ENCODE data around the gene ARID4B. TPM values are rescaled to one million over a fixed set of nuclear protein-coding genes. Genes with fewer than 3 reads are reported as not detected.
"Not testable (repeated sequence)": the region's sequence is repeated elsewhere in the genome, so short reads cannot be mapped to it uniquely, and the experiment has no call there.

The ARID4B gene
- polyA plus RNA-seq, 4 donors: 10.3 to 26.6 (median 12.6) TPM

DNA sequence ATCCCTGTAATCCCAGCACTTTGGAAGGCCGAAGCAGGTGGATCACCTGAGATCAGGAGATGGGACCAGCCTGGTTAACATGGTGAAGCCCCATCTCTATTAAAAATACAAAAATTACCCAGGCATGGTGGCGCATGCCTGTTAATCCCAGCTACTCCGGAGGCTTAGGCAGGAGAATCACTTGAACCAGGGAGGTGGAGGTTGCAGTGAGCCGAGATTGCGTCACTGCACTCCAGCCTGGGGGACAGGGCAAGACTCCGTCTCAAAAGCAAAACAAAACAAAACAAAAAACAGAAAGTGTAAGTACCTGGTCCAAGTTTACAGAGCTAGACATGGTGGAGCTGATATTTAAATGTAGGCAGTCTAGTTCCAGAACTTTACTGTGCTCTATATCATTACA is 69.9 kb downstream of the ARID4B start:
- DNase-seq; H3K27me3 ChIP-seq (ENCODE audit: control insufficient read depth in 3 of 3, insufficient read depth in 3 of 3, low read length in 3 of 3); H3K9me3 ChIP-seq (ENCODE audit: control insufficient read depth in 2 of 2, insufficient read depth in 1 of 2, low read depth in 1 of 2, low read length in 1 of 2); H3K4me3 ChIP-seq (ENCODE audit: low read depth in 1 of 3, low read length in 3 of 3); FAIRE-seq; H3K4me1 ChIP-seq (ENCODE audit: control insufficient read depth in 3 of 3, insufficient read depth in 2 of 3, low read depth in 1 of 3, low read length in 2 of 3); H3K27ac ChIP-seq (ENCODE audit: low read depth in 1 of 3, low read length in 2 of 3): not testable (repeated sequence)
- WGBS, 3 donors: 89 to 93% (median 90%) methylated on average over 6 of the region's 6 CpGs
- peaks cover 2 to 11% (median 4%) of the 10 kb centered on the region in 3 donors for H3K36me3 ChIP-seq (ENCODE audit: control insufficient read depth in 3 of 3, insufficient read depth in 2 of 3, low read depth in 1 of 3, low read length in 3 of 3)

DNA sequence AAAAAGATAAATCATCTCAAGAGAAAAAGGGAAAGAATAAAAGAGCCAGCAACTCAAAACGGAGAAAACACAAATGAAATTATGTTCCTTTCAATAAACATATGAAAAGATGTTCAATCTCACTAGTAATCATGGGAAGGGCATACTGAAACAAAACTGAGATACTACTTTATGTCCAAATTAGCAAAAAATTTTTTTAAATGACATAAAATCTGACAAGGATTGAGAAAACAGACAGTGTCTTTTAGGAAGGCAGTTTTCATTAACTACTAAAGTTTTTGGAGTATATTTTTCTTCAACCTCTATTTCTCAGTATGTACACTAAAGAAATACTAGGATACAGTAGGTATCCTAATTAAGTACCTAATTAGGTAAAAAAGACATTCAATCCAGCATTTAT is 73.3 kb downstream of the ARID4B start:
- Histone ChIP-seq H3K36me3 (ENCODE audit: control insufficient read depth in 3 of 3, insufficient read depth in 2 of 3, low read depth in 1 of 3, low read length in 3 of 3) (peaks cover 2 to 11% (median 4%) of the 10 kb centered on the region in 3 donors), H3K9me3 (ENCODE audit: control insufficient read depth in 2 of 2, insufficient read depth in 1 of 2, low read depth in 1 of 2, low read length in 1 of 2) (no peaks in the 10 kb centered on the region), H3K4me1 (ENCODE audit: control insufficient read depth in 3 of 3, insufficient read depth in 2 of 3, low read depth in 1 of 3, low read length in 2 of 3) (peaks cover 0 to 4% (median 3%) of the 10 kb centered on the region in 3 donors), H3K27me3 (ENCODE audit: control insufficient read depth in 3 of 3, insufficient read depth in 3 of 3, low read length in 3 of 3) (no peaks in the 10 kb centered on the region), H3K27ac (ENCODE audit: low read depth in 1 of 3, low read length in 2 of 3) (no peak overlapping the region), H3K4me3 (ENCODE audit: low read depth in 1 of 3, low read length in 3 of 3) (no peak overlapping the region)
- FAIRE-seq (peak; percentile 19), DNase-seq (no peak)
- 75 to 79% (median 79%) methylated on average over 1 of the region's 1 CpG for WGBS, 3 donors

DNA sequence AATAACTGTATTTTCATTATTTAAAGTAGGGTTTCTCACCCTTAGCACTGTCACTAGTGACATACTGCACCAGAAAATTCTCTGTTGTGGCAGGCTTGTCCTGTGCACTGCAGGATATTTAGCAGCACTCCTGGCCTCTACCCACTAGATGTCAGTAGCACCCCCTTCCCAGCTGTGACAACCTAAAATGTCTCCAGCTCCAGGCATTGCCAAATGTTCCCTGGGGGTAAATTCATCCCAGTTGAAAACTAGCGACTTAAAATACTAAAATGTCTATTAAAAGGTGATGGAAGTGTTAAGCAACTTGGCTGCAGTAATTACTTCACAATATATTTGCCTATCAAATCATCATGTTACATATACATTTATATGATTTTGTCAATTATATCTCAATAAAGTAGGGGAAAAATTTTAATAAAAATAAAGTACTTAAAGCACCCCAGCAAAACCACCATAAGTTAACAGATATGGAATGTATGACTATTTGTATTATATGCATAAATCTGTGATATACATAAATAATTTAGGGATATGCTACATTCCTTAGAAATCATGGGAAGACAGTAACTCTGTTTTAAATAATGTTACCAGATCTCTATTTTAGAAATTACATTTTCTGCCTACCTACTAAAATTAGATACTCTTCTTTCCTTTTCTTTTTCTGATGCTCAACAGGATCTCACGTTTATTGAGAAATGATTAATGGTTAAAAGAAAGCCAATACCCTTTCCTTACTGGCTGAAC is 74.6 kb downstream of the ARID4B start:
- H3K9me3 ChIP-seq (ENCODE audit: control insufficient read depth in 2 of 2, insufficient read depth in 1 of 2, low read depth in 1 of 2, low read length in 1 of 2): no peaks in the 10 kb centered on the region
- peaks cover 0 to 14% (median 2%) of the 10 kb centered on the region in 3 donors for H3K36me3 ChIP-seq (ENCODE audit: control insufficient read depth in 3 of 3, insufficient read depth in 2 of 3, low read depth in 1 of 3, low read length in 3 of 3)
- FAIRE-seq (peak; percentile 19), DNase-seq (peak; percentile 61 to 67)
- no peak overlapping the region for H3K4me3 ChIP-seq (ENCODE audit: low read depth in 1 of 3, low read length in 3 of 3)
- H3K4me1 ChIP-seq (ENCODE audit: control insufficient read depth in 3 of 3, insufficient read depth in 2 of 3, low read depth in 1 of 3, low read length in 2 of 3): peaks cover 0 to 3% (median 0%) of the 10 kb centered on the region in 3 donors
- WGBS, 3 donors: 37 to 41% (median 40%) methylated on average over 2 of the region's 2 CpGs
- H3K27me3 ChIP-seq (ENCODE audit: control insufficient read depth in 3 of 3, insufficient read depth in 3 of 3, low read length in 3 of 3): no peaks in the 10 kb centered on the region
- H3K27ac ChIP-seq (ENCODE audit: low read depth in 1 of 3, low read length in 2 of 3): no peak overlapping the region

DNA sequence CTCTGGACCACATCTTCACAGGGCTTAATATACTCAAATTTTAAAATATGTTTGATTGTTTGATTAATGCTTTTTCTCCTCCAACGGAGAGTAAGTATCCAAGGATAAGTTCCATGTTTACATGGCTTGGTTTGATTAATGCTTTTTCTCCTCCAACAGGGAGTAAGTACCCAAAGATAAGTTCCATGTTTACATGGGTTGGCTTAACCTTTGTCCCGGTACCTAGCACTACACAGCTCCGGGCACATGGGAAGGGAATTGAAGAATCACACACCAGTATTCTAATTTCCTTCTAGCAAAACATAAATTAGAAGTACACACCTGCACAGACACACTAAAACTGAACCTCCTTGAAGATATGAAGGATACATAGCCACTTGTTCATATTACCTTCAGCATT is 77.5 kb downstream of the ARID4B start:
- Histone ChIP-seq H3K27me3 (ENCODE audit: control insufficient read depth in 3 of 3, insufficient read depth in 3 of 3, low read length in 3 of 3) (no peaks in the 10 kb centered on the region), H3K36me3 (ENCODE audit: control insufficient read depth in 3 of 3, insufficient read depth in 2 of 3, low read depth in 1 of 3, low read length in 3 of 3) (peaks cover 0 to 13% (median 0%) of the 10 kb centered on the region in 3 donors), H3K9me3 (ENCODE audit: control insufficient read depth in 2 of 2, insufficient read depth in 1 of 2, low read depth in 1 of 2, low read length in 1 of 2) (no peaks in the 10 kb centered on the region), H3K4me3 (ENCODE audit: low read depth in 1 of 3, low read length in 3 of 3) (no peak overlapping the region), H3K4me1 (ENCODE audit: control insufficient read depth in 3 of 3, insufficient read depth in 2 of 3, low read depth in 1 of 3, low read length in 2 of 3) (peaks cover 0 to 3% (median 0%) of the 10 kb centered on the region in 3 donors), H3K27ac (ENCODE audit: low read depth in 1 of 3, low read length in 2 of 3) (no peak overlapping the region)
- DNase-seq: peak; percentile 45 to 68
- no peak for FAIRE-seq
- 24 to 49% (median 31%) methylated on average over 3 of the region's 3 CpGs for WGBS, 3 donors

DNA sequence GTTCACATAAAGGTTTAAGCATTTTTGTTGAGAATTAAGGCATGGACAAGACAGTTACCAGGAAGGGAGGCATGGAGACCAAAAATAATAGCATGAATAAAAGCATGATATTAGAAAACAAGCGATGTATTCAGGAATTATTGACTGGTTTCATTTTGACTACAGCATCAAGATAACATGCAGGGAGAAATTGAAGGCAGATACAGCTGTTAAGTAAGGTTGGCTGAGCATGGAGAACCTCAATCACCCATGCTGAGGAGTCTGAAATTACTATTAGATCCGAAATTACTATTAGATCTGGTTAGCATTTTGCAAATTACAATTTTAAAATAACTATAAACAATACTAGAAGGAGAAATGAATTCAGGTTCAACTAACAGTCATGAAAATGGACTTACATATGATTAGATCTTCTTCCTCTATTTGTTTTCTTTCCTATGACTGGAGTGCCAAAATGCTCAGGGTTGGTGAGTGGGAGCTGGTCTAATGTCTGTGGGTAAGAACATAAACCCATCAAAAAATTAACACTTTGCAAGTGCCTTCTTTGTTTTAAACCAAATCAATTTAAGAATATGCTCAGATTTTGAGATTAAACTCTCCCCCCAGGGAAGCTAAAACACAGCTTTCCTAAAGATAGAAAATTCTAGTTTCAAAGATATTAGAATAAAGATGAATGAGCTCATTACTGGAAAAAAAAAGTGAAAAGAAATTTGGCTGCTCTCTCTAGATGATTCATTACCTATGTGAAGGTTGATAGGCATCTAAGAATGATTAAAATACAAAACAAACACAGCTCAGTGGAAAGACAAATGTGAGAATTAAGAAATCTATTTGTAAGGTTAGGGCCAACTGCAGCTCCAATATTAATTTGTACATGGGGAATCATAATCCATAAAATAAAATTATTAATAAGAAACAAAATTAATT is 81.7 kb downstream of the ARID4B start:
- H3K4me1 ChIP-seq (ENCODE audit: control insufficient read depth in 3 of 3, insufficient read depth in 2 of 3, low read depth in 1 of 3, low read length in 2 of 3): peaks cover 0 to 3% (median 0%) of the 10 kb centered on the region in 3 donors
- 59 to 87% (median 71%) methylated on average over 2 of the region's 2 CpGs for WGBS, 3 donors
- no peak overlapping the region for H3K27ac ChIP-seq (ENCODE audit: low read depth in 1 of 3, low read length in 2 of 3)
- no peak for DNase-seq
- no peak overlapping the region for H3K4me3 ChIP-seq (ENCODE audit: low read depth in 1 of 3, low read length in 3 of 3)
- no peaks in the 10 kb centered on the region for H3K27me3 ChIP-seq (ENCODE audit: control insufficient read depth in 3 of 3, insufficient read depth in 3 of 3, low read length in 3 of 3)
- peaks cover 0 to 13% (median 2%) of the 10 kb centered on the region in 3 donors for H3K36me3 ChIP-seq (ENCODE audit: control insufficient read depth in 3 of 3, insufficient read depth in 2 of 3, low read depth in 1 of 3, low read length in 3 of 3)
- FAIRE-seq: no peak
- H3K9me3 ChIP-seq (ENCODE audit: control insufficient read depth in 2 of 2, insufficient read depth in 1 of 2, low read depth in 1 of 2, low read length in 1 of 2): no peaks in the 10 kb centered on the region

DNA sequence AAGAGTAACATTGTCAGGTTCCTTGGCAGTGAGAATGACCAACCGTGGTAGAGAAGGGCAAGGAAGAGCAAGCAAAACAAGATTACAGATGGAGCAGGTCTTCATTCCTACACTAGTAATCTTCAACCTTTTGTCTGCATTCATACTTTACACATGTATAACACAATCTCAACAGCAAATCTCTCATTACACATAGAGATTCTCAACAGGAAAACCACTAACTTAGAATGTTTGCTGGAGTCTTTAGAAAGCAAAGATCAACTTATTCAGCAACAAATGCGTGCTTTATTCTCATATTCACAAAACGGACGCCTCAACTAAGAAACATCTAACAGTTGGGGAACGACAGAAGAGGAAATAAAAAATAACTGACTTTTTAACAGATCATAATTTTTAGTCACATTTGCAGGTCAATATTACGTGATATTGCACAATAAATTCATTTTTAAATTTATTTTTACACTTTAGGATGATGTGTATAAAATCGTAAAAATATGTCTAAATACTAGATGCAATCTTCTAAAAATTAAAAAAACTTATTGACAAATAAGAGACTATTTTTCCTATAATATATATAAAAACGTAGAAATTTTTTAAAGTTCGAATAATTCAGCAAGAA is 82.9 kb downstream of the ARID4B start:
- Histone ChIP-seq H3K4me3 (ENCODE audit: low read depth in 1 of 3, low read length in 3 of 3) (no peak overlapping the region), H3K27me3 (ENCODE audit: control insufficient read depth in 3 of 3, insufficient read depth in 3 of 3, low read length in 3 of 3) (no peaks in the 10 kb centered on the region), H3K36me3 (ENCODE audit: control insufficient read depth in 3 of 3, insufficient read depth in 2 of 3, low read depth in 1 of 3, low read length in 3 of 3) (peaks cover 0 to 13% (median 2%) of the 10 kb centered on the region in 3 donors), H3K9me3 (ENCODE audit: control insufficient read depth in 2 of 2, insufficient read depth in 1 of 2, low read depth in 1 of 2, low read length in 1 of 2) (no peaks in the 10 kb centered on the region), H3K4me1 (ENCODE audit: control insufficient read depth in 3 of 3, insufficient read depth in 2 of 3, low read depth in 1 of 3, low read length in 2 of 3) (no peaks in the 10 kb centered on the region), H3K27ac (ENCODE audit: low read depth in 1 of 3, low read length in 2 of 3) (no peak overlapping the region)
- WGBS, 3 donors: 84 to 94% (median 85%) methylated on average over 9 of the region's 9 CpGs
- DNase-seq (no peak), FAIRE-seq (no peak)

DNA sequence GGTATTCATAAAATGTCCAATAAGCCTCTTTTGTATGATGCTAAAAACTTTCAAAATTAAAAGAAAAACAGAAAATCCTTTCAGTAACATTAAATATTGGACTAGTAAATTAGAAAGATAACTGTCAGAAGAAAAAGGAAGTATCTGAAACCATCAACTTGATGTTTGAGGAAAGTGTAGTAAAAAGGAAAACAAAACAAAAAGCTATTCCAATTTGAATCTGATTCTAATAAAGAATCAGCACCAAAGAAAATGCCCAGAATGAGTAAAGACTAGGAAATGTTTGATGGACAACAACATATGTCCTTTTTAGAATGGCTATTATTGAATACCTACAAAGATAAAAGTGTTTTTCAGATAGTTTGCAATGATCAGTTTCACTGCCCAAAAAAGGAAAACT is 87.0 kb downstream of the ARID4B start:
- FAIRE-seq: peak; percentile 23
- no peaks in the 10 kb centered on the region for H3K4me1 ChIP-seq (ENCODE audit: control insufficient read depth in 3 of 3, insufficient read depth in 2 of 3, low read depth in 1 of 3, low read length in 2 of 3)
- H3K4me3 ChIP-seq (ENCODE audit: low read depth in 1 of 3, low read length in 3 of 3): no peak overlapping the region
- no peak overlapping the region for H3K27ac ChIP-seq (ENCODE audit: low read depth in 1 of 3, low read length in 2 of 3)
- no peak for DNase-seq
- H3K9me3 ChIP-seq (ENCODE audit: control insufficient read depth in 2 of 2, insufficient read depth in 1 of 2, low read depth in 1 of 2, low read length in 1 of 2): no peaks in the 10 kb centered on the region
- peaks cover 0 to 13% (median 2%) of the 10 kb centered on the region in 3 donors for H3K36me3 ChIP-seq (ENCODE audit: control insufficient read depth in 3 of 3, insufficient read depth in 2 of 3, low read depth in 1 of 3, low read length in 3 of 3)
- no peaks in the 10 kb centered on the region for H3K27me3 ChIP-seq (ENCODE audit: control insufficient read depth in 3 of 3, insufficient read depth in 3 of 3, low read length in 3 of 3)

DNA sequence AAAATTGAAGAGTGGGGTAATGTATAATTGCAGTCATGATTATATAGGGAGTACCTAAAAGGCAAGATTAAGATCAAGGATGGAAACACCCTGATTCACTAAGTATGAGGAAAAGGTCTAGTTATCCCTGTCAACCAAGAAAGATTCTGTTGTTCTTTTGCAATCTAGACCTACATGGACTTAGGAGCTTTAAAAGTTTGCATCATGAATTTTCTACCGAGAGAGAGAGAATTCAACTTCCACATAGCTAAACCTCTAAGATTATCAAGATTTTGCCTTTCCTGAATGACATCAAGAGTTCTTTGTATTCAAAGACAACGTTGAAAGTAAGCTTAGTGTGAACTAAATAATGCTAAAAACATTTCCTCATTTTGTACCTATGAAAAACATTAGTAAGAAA is 88.1 kb downstream of the ARID4B start:
- DNase-seq (no peak), FAIRE-seq (no peak)
- WGBS, 3 donors: 43 to 60% (median 44%) methylated on average over 2 of the region's 2 CpGs
- H3K27me3 ChIP-seq (ENCODE audit: control insufficient read depth in 3 of 3, insufficient read depth in 3 of 3, low read length in 3 of 3): no peaks in the 10 kb centered on the region
- no peaks in the 10 kb centered on the region for H3K4me1 ChIP-seq (ENCODE audit: control insufficient read depth in 3 of 3, insufficient read depth in 2 of 3, low read depth in 1 of 3, low read length in 2 of 3)
- no peak overlapping the region for H3K4me3 ChIP-seq (ENCODE audit: low read depth in 1 of 3, low read length in 3 of 3)
- H3K36me3 ChIP-seq (ENCODE audit: control insufficient read depth in 3 of 3, insufficient read depth in 2 of 3, low read depth in 1 of 3, low read length in 3 of 3): peaks cover 0 to 16% (median 1%) of the 10 kb centered on the region in 3 donors
- no peak overlapping the region for H3K27ac ChIP-seq (ENCODE audit: low read depth in 1 of 3, low read length in 2 of 3)
- H3K9me3 ChIP-seq (ENCODE audit: control insufficient read depth in 2 of 2, insufficient read depth in 1 of 2, low read depth in 1 of 2, low read length in 1 of 2): no peaks in the 10 kb centered on the region

Measured in small intestine (tissue), 7 donors.